HG03521 (cell line): ENCODE results near the gene TBC1D3C.
"Not testable (repeated sequence)": the region's sequence is repeated elsewhere in the genome, so short reads cannot be mapped to it uniquely, and the experiment has no call there.

Experiments used
- ATAC-seq: cut with Tn5 transposase; IDR thresholded peaks from one replicate; pipeline ENCODE4 v1.9.1; 2021; ENCODE audit warnings: mild to moderate bottlenecking, moderate library complexity; ENCODE audit not compliant: unreplicated experiment

TBC1D3C gene

GRCh38 chr17:38068534-38068933, at the start of gene TBC1D3C:
TSS of gene TBC1D3C (minus strand) at chr17:38068634. CDS start at chr17:38067066, 1,568 bp downstream.
- not testable (repeated sequence) for ATAC-seq

- ATAC-seq, result not testable (repeated sequence)
These were observed 30.8 kb upstream of the TBC1D3C start for GRCh38 chr17:38099262-38099661.

- ATAC-seq, result not testable (repeated sequence)
These were observed 25.7 kb upstream of the TBC1D3C start for GRCh38 chr17:38094059-38094694.

GRCh38 chr17:38088120-38088519, 19.7 kb upstream of the TBC1D3C start:
- not testable (repeated sequence) for ATAC-seq

- ATAC-seq, result not testable (repeated sequence)
These were observed 18.9 kb upstream of the TBC1D3C start for GRCh38 chr17:38087344-38087743.
